Adrenal gland (tissue), 12 donors: ENCODE results near the gene HNRNPC. TPM values are rescaled to one million over a fixed set of nuclear protein-coding genes. Genes with fewer than 3 reads are reported as not detected.
"Not testable (repeated sequence)": the region's sequence is repeated elsewhere in the genome, so short reads cannot be mapped to it uniquely, and the experiment has no call there.

ENCODE experiments used
- DNase-seq, 7 donors: peaks; one replicate each; pipeline ENCODE4 v3.0.0-alpha.2; 2019 to 2020
- H3K27ac ChIP-seq, 5 donors: fragments of 200-600 bp; sonication (generic) in 4 of 5; 1 replicate in 3 of 5; 2 replicates in 2 of 5; pipeline versions ENCODE4 v1.5.1 to v1.8.0; 2016 to 2020; ENCODE audit warnings: mild to moderate bottlenecking in 1 of 5
- H3K27me3 ChIP-seq: fragments of 200-600 bp; 2 replicates; pipeline ENCODE4 v1.8.0; 2021
- H3K36me3 ChIP-seq, 2 donors: fragments of 200-600 bp; replicated peaks in 1 of 2; 1 replicate in 1 of 2; 2 replicates in 1 of 2; pipeline versions ENCODE4 v1.5.1 to v1.8.0; 2018 to 2022
- H3K4me1 ChIP-seq, 2 donors: fragments of 200-600 bp; replicated peaks in 1 of 2; 1 replicate in 1 of 2; 2 replicates in 1 of 2; pipeline versions ENCODE4 v1.5.1 to v1.8.0; 2018 to 2021
- H3K4me3 ChIP-seq, 4 donors: fragments of 200-600 bp; sonication (generic) in 3 of 4; one replicate each; pipeline ENCODE4 v1.5.1; 2016 to 2018
- H3K9me3 ChIP-seq, 3 donors: fragments of 200-600 bp; sonication (generic) in 1 of 3; replicated peaks in 1 of 3; 1 replicate in 2 of 3; 2 replicates in 1 of 3; pipeline versions ENCODE4 v1.5.1 to v1.8.0; 2016 to 2021
- CTCF ChIP-seq, 6 experiments: fragments of 450-650 bp in 4 of 6; fragments of 200-600 bp in 2 of 6; sonication (generic) in 1 of 6; IDR thresholded peaks; 1 replicate in 5 of 6; 2 replicates in 1 of 6; pipeline versions ENCODE4 v1.5.1 to v1.8.0; 2016 to 2021; ENCODE audit warnings: antibody characterized with exemption in 6 of 6, mild to moderate bottlenecking in 2 of 6, moderate library complexity in 1 of 6
- POLR2A ChIP-seq, 2 donors: fragments of 450-650 bp; IDR thresholded peaks; one replicate each; pipeline ENCODE4 v1.6.1; 2017; ENCODE audit warnings: antibody characterized with exemption in 2 of 2, mild to moderate bottlenecking in 2 of 2, moderate library complexity in 1 of 2
- WGBS, 4 donors: extraction: QIAGEN DNeasy Blood & Tissue Kit in 2 of 4; methylation state at CpG; one replicate each; pipeline versions ENCODE4 v1.1.5 to v1.1.7; 2013 to 2017; 5-methylcytosine and 5-hydroxymethylcytosine counted together
- intact Hi-C, 2 donors: fragments of 100-400 bp; cut with DNase I; formaldehyde crosslinking; loops; one replicate each; pipeline versions ENCODE4 v1.14.1 to v1.15.0; 2022 to 2023
- polyA plus RNA-seq, 3 donors: library from polyadenylated mRNA; stranded (reverse); fragments of 200-250 nt in 2 of 3; fragments of 350-450 nt in 1 of 3; fragmentation: Illumina TruSeq in 1 of 3; extraction: RNeasy Lipid Tissue Mini Kit (QIAGEN cat#74804) in 1 of 3; gene quantifications; one replicate each; pipeline ENCODE4 v1.2.3, GENCODE V29; 2013 to 2014
- total RNA-seq, 9 donors: library from RNA; depleted of rRNA in 4 of 9; stranded (reverse); fragments of >200 nt in 4 of 9; fragments of 120-200 nt in 1 of 9; fragmentation: NEBNext Ultra II Directional in 1 of 9; extraction: Animal tissue kit (Norgen Biotek cat#: 25700) in 1 of 9; gene quantifications; one replicate each; pipeline versions ENCODE4 v1.1.0 to v1.2.4, GENCODE V29; 2013 to 2023
- donor health status: healthy with polysubstance abuse.
- donor health status: Bipolar disorder and iron deficiency.
- donor health status: DM: yes; HTN: yes; CAD: no.
- donor health status: DM: no; HTN: no; CAD: no.
- donor health status: DM: no; HTN: no; CAD: no.
- donor health status: DM: yes; HTN: yes; CAD: no.

The HNRNPC gene
- total and polyA plus RNA-seq, 12 donors: 399 to 905 (median 531) TPM

GRCh38 chr14:21308132-21308478, 38.9 kb upstream of the HNRNPC start:
- intact Hi-C loops: no loop called here
- DNase-seq: no peak
- H3K4me3 ChIP-seq: peak overlapping the region in 3 of 4 donors; percentile 3 to 43 (median 15)
- no peaks in the 10 kb centered on the region for H3K36me3 ChIP-seq
- H3K4me1 ChIP-seq: peaks cover 0 to 6% of the 10 kb centered on the region in 2 donors
- TF ChIP-seq CTCF (IDR thresholded peaks at IDR 0.05) (no peak), POLR2A (IDR thresholded peaks at IDR 0.05) (no peak)
- no peaks in the 10 kb centered on the region for H3K9me3 ChIP-seq
- no peaks in the 10 kb centered on the region for H3K27me3 ChIP-seq
- H3K27ac ChIP-seq: peak overlapping the region in 2 of 5 donors; percentile 20 to 60

GRCh38 chr14:21307637-21308036, 38.4 kb upstream of the HNRNPC start:
- H3K27me3 ChIP-seq: no peaks in the 10 kb centered on the region
- DNase-seq: no peak
- H3K9me3 ChIP-seq: no peaks in the 10 kb centered on the region
- no peak for TF ChIP-seq POLR2A (IDR thresholded peaks at IDR 0.05)
- TF ChIP-seq CTCF (IDR thresholded peaks at IDR 0.05): no peak
- WGBS, 4 donors: 82 to 92% (median 86%) methylated on average over 3 of the region's 3 CpGs
- intact Hi-C loops: no loop called here
- H3K36me3 ChIP-seq: no peaks in the 10 kb centered on the region
- H3K4me1 ChIP-seq: peaks cover 0 to 6% of the 10 kb centered on the region in 2 donors
- no peak overlapping the region for H3K4me3 ChIP-seq
- H3K27ac ChIP-seq: no peak overlapping the region

- H3K4me3 ChIP-seq, H3K4me1 ChIP-seq, intact Hi-C loops, H3K27ac ChIP-seq, DNase-seq, H3K9me3 ChIP-seq, H3K36me3 ChIP-seq, H3K27me3 ChIP-seq: not testable (repeated sequence)
- 74 to 86% (median 83%) methylated on average over 2 of the region's 2 CpGs for WGBS, 4 donors
Observed at GRCh38 chr14:21302836-21303140, 33.5 kb upstream of the HNRNPC start.

GRCh38 chr14:21302013-21302835, 33.0 kb upstream of the HNRNPC start:
- intact Hi-C loops: no loop called here

More at GRCh38 chr14:21302013-21302835, 33.0 kb upstream of the HNRNPC start:
- H3K9me3 ChIP-seq: no peaks in the 10 kb centered on the region
- no peak overlapping the region for H3K4me3 ChIP-seq
- no peak overlapping the region for H3K27ac ChIP-seq
- peaks cover 5% of the 10 kb centered on the region for H3K27me3 ChIP-seq
- H3K4me1 ChIP-seq: peaks cover 0 to 6% of the 10 kb centered on the region in 2 donors
- DNase-seq: no peak
- 74 to 84% (median 78%) methylated on average over 8 of the region's 8 CpGs for WGBS, 4 donors
- H3K36me3 ChIP-seq: no peaks in the 10 kb centered on the region
- TF ChIP-seq CTCF (IDR thresholded peaks at IDR 0.05): no peak
- no peak for TF ChIP-seq POLR2A (IDR thresholded peaks at IDR 0.05)
